ENCODE results near the gene PARVB.

PARVB gene

DNA sequence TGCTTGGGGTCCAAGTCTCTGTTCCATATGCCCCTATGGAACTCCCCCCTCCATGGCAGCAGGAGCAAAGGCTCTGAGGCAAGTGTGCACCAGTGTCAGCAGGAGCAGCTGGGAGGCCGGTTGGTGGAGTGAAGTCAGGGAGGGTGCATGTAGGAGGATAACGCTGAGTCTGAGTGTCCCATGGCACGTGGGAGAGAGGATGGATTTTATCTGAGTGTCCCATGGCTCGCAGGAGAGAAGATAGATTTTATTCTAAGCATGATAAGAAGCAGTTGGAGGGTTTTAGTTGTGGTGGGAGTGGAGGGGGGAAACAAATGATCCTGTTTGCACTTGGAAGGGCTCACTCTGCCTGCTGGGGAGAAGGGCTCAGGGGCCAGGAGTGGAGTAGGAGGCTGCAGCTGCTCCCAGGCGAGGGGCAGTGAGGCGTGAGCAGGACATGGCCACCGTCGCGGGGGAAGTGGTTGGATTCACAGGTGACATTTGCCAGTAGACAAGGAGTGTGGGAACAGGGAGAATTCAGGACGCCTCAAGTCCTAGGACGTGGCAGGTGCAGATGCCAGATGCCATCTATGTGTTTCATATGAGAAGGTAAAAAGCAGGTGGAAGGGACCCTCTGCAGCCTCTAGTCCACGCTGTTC lies 123.0 kb downstream of the PARVB start:
- Histone ChIP-seq H3K27me3 (ENCODE audit: insufficient read depth, insufficient read length) (no peaks in the 10 kb centered on the region), H3K9ac (ENCODE audit: insufficient read length, low read depth) (peak overlapping the region; percentile 64), H3K9me3 (ENCODE audit: insufficient read depth, low read length) (no peaks in the 10 kb centered on the region), H3K4me1 (ENCODE audit: insufficient read depth, insufficient read length) (peaks cover 33% of the 10 kb centered on the region), H3K36me3 (ENCODE audit: insufficient read depth, insufficient read length, low read length) (no peaks in the 10 kb centered on the region), H3K4me3 (ENCODE audit: insufficient read length, low read depth) (no peak overlapping the region)
- no peak for DNase-seq (ENCODE audit: low read depth, low spot score)
- TF ChIP-seq ZNF274 (IDR thresholded peaks at IDR 0.05; ENCODE audit: low read depth, low read length) = no peak
- no peak for TF ChIP-seq SUZ12 (IDR thresholded peaks at IDR 0.05; ENCODE audit: extremely low read depth, insufficient read depth, insufficient read length)
- no peak for TF ChIP-seq YY1 (IDR thresholded peaks at IDR 0.05; ENCODE audit: insufficient read depth, insufficient read length)

DNA sequence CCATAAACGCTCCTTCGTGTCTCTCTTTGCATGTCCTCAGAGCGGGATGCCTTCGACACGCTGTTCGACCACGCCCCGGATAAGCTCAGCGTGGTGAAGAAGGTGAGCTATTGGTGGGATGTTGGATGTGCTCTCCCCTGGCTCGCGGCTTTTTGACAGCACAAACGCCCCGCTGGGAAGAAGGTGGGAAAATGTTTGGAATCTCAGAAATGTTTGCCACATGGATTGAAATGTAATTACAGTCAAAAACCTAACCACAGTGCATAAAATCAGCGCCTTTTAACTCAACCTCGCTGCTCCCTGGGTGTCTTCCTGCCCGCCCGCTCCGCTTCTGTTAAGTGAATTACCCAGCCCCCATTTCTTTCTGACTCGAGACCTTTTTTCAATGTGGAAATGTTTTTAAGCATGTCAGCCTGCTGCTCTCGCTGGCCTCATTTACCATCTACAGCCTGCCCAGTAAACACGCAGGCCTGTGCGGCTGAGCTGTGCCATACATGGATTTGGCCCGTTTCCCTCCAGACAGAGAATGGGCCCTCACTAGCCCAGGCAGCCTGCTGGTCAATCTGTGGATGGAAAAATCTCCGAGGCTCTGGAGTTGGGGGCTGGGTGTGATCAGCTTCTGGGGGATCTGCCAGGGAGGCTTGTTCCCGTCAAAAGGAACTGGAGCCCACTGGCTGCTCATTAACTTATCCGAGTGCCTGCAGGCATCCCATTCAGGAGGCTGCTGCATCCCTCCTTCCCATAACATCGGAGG lies 123.9 kb downstream of the PARVB start:
- Histone ChIP-seq H3K4me3 (ENCODE audit: insufficient read length, low read depth) (peak overlapping the region; percentile 13), H3K9ac (ENCODE audit: insufficient read length, low read depth) (no peak overlapping the region), H3K4me1 (ENCODE audit: insufficient read depth, insufficient read length) (peaks cover 30% of the 10 kb centered on the region)

DNA sequence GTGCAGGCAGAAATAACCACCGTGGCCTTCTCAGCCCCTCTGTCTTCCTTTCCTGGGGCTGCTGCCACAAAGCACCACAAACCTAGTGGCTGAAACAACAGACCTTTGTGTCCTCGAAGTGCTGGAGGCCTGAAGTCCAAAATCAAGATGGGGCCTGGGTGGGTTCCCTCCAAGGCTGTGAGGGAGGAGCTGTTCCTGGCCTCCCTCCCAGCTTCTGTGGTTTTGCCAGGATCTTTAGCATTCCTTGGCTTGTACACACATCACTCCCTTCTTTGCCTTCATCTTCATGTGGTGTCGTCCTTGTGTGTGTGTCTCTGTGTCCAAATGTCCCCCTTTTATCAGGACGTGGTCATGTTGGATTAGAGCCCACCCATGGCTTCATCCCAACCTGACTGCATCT lies 127.6 kb downstream of the PARVB start:
- H3K9me3 ChIP-seq (ENCODE audit: insufficient read depth, low read length) = no peaks in the 10 kb centered on the region
- no peak overlapping the region for H3K9ac ChIP-seq (ENCODE audit: insufficient read length, low read depth)
- DNase-seq (ENCODE audit: low read depth, low spot score) = no peak
- H3K4me3 ChIP-seq (ENCODE audit: insufficient read length, low read depth) = no peak overlapping the region
- no peak for TF ChIP-seq YY1 (IDR thresholded peaks at IDR 0.05; ENCODE audit: insufficient read depth, insufficient read length)
- H3K27me3 ChIP-seq (ENCODE audit: insufficient read depth, insufficient read length) = no peaks in the 10 kb centered on the region
- H3K4me1 ChIP-seq (ENCODE audit: insufficient read depth, insufficient read length) = peaks cover 12% of the 10 kb centered on the region
- no peaks in the 10 kb centered on the region for H3K36me3 ChIP-seq (ENCODE audit: insufficient read depth, insufficient read length, low read length)

More for the DNA sequence above, 123.9 kb downstream of the PARVB start:
- H3K36me3 ChIP-seq (ENCODE audit: insufficient read depth, insufficient read length, low read length) = no peaks in the 10 kb centered on the region
- no peak for TF ChIP-seq ZNF274 (IDR thresholded peaks at IDR 0.05; ENCODE audit: low read depth, low read length)
- no peak for TF ChIP-seq YY1 (IDR thresholded peaks at IDR 0.05; ENCODE audit: insufficient read depth, insufficient read length)
- TF ChIP-seq SUZ12 (IDR thresholded peaks at IDR 0.05; ENCODE audit: extremely low read depth, insufficient read depth, insufficient read length) = no peak
- H3K9me3 ChIP-seq (ENCODE audit: insufficient read depth, low read length) = no peaks in the 10 kb centered on the region
- no peaks in the 10 kb centered on the region for H3K27me3 ChIP-seq (ENCODE audit: insufficient read depth, insufficient read length)
- peak; percentile 90 for DNase-seq (ENCODE audit: low read depth, low spot score)

DNA sequence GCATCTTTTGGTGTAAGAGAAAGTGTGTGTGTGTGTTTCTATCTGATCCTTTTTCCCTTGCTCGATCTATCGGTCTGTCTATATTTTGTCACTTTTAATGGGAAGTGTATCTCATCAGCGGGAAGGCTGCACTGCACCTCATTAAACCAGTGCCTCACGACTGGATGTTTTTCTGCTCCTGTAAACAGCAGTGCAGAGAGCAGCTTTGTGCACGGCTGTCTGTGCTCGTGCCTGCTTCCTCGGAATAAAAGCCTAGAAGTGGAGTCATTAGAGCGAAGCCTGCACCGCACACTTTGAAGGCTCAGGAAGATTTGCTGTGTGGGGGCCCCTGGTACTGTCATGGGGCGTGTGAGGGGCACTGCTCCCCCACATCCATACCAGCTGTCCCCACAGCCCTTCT lies 129.6 kb downstream of the PARVB start:
- Histone ChIP-seq H3K9ac (ENCODE audit: insufficient read length, low read depth) (no peak overlapping the region), H3K36me3 (ENCODE audit: insufficient read depth, insufficient read length, low read length) (no peaks in the 10 kb centered on the region), H3K27me3 (ENCODE audit: insufficient read depth, insufficient read length) (no peaks in the 10 kb centered on the region), H3K4me1 (ENCODE audit: insufficient read depth, insufficient read length) (peaks cover 5% of the 10 kb centered on the region), H3K4me3 (ENCODE audit: insufficient read length, low read depth) (no peak overlapping the region), H3K9me3 (ENCODE audit: insufficient read depth, low read length) (no peaks in the 10 kb centered on the region)
- DNase-seq (ENCODE audit: low read depth, low spot score) = no peak
- no peak for TF ChIP-seq SUZ12 (IDR thresholded peaks at IDR 0.05; ENCODE audit: extremely low read depth, insufficient read depth, insufficient read length)
- TF ChIP-seq YY1 (IDR thresholded peaks at IDR 0.05; ENCODE audit: insufficient read depth, insufficient read length) = no peak
- TF ChIP-seq ZNF274 (IDR thresholded peaks at IDR 0.05; ENCODE audit: low read depth, low read length) = no peak

DNA sequence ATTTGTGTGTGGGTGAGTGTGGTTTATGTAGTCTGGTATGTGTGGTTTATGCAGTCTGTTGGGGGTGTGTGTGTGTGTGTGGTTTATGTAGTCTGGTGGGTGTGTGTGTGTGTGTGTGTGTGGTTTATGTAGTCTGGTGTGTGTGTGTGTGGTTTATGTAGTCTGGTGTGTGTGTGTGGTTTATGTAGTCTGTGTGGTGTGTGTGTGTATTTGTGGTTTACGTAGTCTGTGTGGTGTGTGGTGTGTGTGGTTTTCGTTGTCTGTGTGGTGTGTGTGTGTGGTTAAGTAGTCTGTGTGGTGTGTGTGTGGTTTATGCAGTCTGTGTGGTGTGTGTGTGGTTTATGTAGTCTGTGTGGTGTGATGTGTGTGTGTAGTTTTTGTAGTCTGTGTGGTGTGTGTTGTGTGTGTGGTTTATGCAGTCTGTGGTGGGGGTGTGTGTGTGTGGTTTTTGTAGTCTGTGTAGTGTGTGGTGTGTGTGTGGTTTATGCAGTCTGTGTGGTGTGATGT lies 130.4 kb downstream of the PARVB start:
- Histone ChIP-seq H3K27me3 (ENCODE audit: insufficient read depth, insufficient read length) (no peaks in the 10 kb centered on the region), H3K4me1 (ENCODE audit: insufficient read depth, insufficient read length) (peaks cover 5% of the 10 kb centered on the region), H3K4me3 (ENCODE audit: insufficient read length, low read depth) (no peak overlapping the region), H3K9ac (ENCODE audit: insufficient read length, low read depth) (no peak overlapping the region), H3K36me3 (ENCODE audit: insufficient read depth, insufficient read length, low read length) (no peaks in the 10 kb centered on the region), H3K9me3 (ENCODE audit: insufficient read depth, low read length) (no peaks in the 10 kb centered on the region)
- TF ChIP-seq SUZ12 (IDR thresholded peaks at IDR 0.05; ENCODE audit: extremely low read depth, insufficient read depth, insufficient read length) = no peak
- no peak for TF ChIP-seq ZNF274 (IDR thresholded peaks at IDR 0.05; ENCODE audit: low read depth, low read length)
- TF ChIP-seq YY1 (IDR thresholded peaks at IDR 0.05; ENCODE audit: insufficient read depth, insufficient read length) = no peak
- DNase-seq (ENCODE audit: low read depth, low spot score) = no peak

DNA sequence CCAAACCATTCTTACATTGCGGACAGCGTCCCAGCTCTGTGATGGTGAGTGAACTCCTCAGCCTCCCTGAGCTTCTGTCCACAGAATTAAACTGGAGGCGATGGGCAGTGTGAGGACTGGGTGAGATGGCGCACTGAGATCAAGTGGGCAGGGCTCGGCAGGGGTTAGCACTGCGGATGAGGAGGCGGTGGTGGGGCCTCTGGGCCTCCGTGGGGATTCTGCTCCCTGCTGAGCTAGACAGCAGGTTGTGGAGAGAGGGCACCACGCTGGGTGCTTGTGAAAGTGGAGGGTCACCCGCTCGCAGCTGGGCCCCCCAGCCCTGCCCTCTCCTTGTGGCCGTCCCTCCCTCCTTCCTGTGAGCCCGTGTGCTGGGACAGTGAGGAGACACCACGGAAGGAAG lies 131.0 kb downstream of the PARVB start:
- Histone ChIP-seq H3K9ac (ENCODE audit: insufficient read length, low read depth) (no peak overlapping the region), H3K4me3 (ENCODE audit: insufficient read length, low read depth) (no peak overlapping the region), H3K9me3 (ENCODE audit: insufficient read depth, low read length) (no peaks in the 10 kb centered on the region), H3K36me3 (ENCODE audit: insufficient read depth, insufficient read length, low read length) (no peaks in the 10 kb centered on the region), H3K4me1 (ENCODE audit: insufficient read depth, insufficient read length) (peaks cover 7% of the 10 kb centered on the region), H3K27me3 (ENCODE audit: insufficient read depth, insufficient read length) (no peaks in the 10 kb centered on the region)
- no peak for DNase-seq (ENCODE audit: low read depth, low spot score)
- TF ChIP-seq YY1 (IDR thresholded peaks at IDR 0.05; ENCODE audit: insufficient read depth, insufficient read length) (no peak), ZNF274 (IDR thresholded peaks at IDR 0.05; ENCODE audit: low read depth, low read length) (no peak), SUZ12 (IDR thresholded peaks at IDR 0.05; ENCODE audit: extremely low read depth, insufficient read depth, insufficient read length) (no peak)

DNA sequence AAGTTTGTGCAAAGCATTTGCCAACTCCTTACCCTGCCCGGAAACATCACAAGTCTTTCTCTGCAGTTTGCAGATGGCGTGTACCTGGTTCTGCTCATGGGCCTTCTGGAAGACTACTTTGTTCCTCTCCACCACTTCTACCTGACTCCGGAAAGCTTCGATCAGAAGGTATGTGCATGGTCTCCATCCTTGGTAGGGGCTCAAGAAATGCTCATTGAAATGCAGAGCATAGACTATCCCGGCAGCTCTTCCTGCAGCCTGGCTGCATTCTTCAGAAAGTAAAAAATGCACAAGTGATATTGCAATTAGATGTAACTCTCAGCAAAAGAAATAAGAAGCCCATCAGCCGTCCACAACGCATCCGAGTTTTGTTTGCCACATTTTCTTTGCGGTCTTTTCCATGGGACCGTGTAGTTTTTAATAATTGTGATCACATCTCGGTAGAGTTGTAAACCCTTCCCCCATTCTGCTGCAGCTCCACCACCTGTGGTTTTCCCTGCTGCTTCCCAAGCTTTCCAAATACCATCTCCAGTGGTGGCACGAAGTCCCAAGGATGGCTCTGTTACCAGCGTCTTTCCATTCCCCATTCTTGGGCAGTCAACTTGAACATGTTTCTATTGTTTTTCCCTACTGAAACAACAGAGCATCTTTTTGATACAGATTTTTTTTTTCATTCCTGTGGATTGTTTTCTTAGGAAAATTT lies 134.0 kb downstream of the PARVB start:
- no peaks in the 10 kb centered on the region for H3K36me3 ChIP-seq (ENCODE audit: insufficient read depth, insufficient read length, low read length)
- TF ChIP-seq ZNF274 (IDR thresholded peaks at IDR 0.05; ENCODE audit: low read depth, low read length) (no peak), YY1 (IDR thresholded peaks at IDR 0.05; ENCODE audit: insufficient read depth, insufficient read length) (no peak), SUZ12 (IDR thresholded peaks at IDR 0.05; ENCODE audit: extremely low read depth, insufficient read depth, insufficient read length) (no peak)
- no peak overlapping the region for H3K4me3 ChIP-seq (ENCODE audit: insufficient read length, low read depth)
- H3K9me3 ChIP-seq (ENCODE audit: insufficient read depth, low read length) = no peaks in the 10 kb centered on the region
- no peak overlapping the region for H3K9ac ChIP-seq (ENCODE audit: insufficient read length, low read depth)
- H3K27me3 ChIP-seq (ENCODE audit: insufficient read depth, insufficient read length) = no peaks in the 10 kb centered on the region
- peaks cover 15% of the 10 kb centered on the region for H3K4me1 ChIP-seq (ENCODE audit: insufficient read depth, insufficient read length)
- DNase-seq (ENCODE audit: low read depth, low spot score) = no peak

All from NT2/D1 (cell line).